Measurements from ENCODE around the gene DPYSL5. TPM values are rescaled to one million over a fixed set of nuclear protein-coding genes. Genes with fewer than 3 reads are reported as not detected.

Gene DPYSL5
- total RNA-seq, 1 donor from 2014 or later = 201 TPM

DNA sequence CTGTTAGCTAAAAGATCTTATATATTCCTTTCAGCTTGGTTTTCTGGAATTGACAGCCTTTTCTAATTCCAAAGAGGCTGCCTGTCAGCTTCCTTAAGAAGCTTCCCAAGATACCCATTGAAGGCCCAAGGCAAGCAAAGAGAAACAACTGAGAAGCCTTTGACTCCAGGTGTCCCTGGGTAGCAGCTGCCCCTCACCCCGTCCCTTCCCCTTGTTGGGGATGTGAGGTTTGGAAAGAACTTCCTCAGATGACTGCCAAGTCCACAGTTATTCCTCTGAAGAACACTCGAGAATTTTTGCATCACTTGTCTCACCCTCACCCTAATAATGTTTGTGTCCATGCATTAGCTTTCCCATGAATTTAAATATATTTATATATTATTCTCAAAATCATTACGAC, 135.8 kb downstream of the DPYSL5 start:
- Mint-ChIP-seq H3K9me3 (no peaks in the 10 kb centered on the region), H3K36me3 (ENCODE audit: low read depth) (no peaks in the 10 kb centered on the region), H3K4me3 (no peak overlapping the region), H3K27ac (ENCODE audit: unreplicated experiment) (no peak overlapping the region), H3K4me1 (peaks cover 17% of the 10 kb centered on the region), H3K27me3 (ENCODE audit: low read depth) (no peaks in the 10 kb centered on the region)
- TF ChIP-seq, protein P1, sequence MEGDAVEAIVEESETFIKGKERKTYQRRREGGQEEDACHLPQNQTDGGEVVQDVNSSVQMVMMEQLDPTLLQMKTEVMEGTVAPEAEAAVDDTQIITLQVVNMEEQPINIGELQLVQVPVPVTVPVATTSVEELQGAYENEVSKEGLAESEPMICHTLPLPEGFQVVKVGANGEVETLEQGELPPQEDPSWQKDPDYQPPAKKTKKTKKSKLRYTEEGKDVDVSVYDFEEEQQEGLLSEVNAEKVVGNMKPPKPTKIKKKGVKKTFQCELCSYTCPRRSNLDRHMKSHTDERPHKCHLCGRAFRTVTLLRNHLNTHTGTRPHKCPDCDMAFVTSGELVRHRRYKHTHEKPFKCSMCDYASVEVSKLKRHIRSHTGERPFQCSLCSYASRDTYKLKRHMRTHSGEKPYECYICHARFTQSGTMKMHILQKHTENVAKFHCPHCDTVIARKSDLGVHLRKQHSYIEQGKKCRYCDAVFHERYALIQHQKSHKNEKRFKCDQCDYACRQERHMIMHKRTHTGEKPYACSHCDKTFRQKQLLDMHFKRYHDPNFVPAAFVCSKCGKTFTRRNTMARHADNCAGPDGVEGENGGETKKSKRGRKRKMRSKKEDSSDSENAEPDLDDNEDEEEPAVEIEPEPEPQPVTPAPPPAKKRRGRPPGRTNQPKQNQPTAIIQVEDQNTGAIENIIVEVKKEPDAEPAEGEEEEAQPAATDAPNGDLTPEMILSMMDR (conservative IDR thresholded peaks at IDR 0.05) = no peak
- DNase-seq (ENCODE audit: low read depth, low spot score) = no peak

DNA sequence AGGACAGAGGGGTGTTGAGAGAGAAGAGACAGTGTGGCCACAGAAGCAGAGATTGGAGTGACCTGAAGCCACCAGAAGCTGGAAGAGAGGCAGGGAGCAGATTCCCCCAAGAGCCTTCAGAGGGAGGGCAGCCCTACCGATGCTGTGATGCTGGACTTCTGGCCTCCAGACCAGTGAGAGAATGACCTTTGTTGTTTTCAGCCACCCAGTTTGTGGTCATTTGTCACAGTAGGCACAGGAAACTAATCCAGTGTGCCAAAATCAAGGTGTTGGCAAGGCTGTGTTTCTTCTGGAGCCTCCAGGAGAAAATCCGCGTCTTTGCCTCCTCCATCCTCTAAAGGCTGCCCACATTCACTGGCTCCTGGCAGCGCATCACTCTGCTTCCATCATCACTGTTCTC, 137.9 kb downstream of the DPYSL5 start:
- TF ChIP-seq, protein P1 (conservative IDR thresholded peaks at IDR 0.05) = no peak
- Mint-ChIP-seq H3K9me3 (no peaks in the 10 kb centered on the region), H3K4me3 (no peak overlapping the region), H3K27me3 (ENCODE audit: low read depth) (no peaks in the 10 kb centered on the region), H3K4me1 (peaks cover 5% of the 10 kb centered on the region), H3K27ac (ENCODE audit: unreplicated experiment) (no peak overlapping the region), H3K36me3 (ENCODE audit: low read depth) (no peaks in the 10 kb centered on the region)
- DNase-seq (ENCODE audit: low read depth, low spot score) = no peak

DNA sequence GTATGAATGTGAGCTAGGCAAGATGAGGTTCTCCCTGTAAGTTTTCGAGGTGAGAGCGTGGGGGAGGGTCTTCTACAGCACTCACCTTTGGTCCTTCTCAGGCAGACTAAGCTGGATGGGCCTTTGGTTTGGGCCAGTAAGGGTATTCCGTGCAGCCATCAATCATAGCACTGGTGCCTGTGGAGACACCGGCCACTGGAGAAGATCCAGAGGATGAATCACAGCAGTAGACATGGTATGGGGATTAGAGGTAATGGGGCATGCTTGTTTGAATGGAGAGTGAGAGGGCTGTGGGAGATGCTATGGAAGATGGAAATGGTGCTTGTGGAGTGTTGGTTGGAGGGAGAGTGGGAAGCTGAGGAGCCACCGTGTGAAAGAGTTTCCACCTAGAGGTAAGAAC, 138.6 kb downstream of the DPYSL5 start:
- Mint-ChIP-seq H3K9me3 (no peaks in the 10 kb centered on the region), H3K27me3 (ENCODE audit: low read depth) (no peaks in the 10 kb centered on the region), H3K4me3 (no peak overlapping the region), H3K27ac (ENCODE audit: unreplicated experiment) (no peak overlapping the region), H3K4me1 (no peaks in the 10 kb centered on the region), H3K36me3 (ENCODE audit: low read depth) (no peaks in the 10 kb centered on the region)
- no peak for DNase-seq (ENCODE audit: low read depth, low spot score)
- TF ChIP-seq, protein P1 (conservative IDR thresholded peaks at IDR 0.05) = no peak

DNA sequence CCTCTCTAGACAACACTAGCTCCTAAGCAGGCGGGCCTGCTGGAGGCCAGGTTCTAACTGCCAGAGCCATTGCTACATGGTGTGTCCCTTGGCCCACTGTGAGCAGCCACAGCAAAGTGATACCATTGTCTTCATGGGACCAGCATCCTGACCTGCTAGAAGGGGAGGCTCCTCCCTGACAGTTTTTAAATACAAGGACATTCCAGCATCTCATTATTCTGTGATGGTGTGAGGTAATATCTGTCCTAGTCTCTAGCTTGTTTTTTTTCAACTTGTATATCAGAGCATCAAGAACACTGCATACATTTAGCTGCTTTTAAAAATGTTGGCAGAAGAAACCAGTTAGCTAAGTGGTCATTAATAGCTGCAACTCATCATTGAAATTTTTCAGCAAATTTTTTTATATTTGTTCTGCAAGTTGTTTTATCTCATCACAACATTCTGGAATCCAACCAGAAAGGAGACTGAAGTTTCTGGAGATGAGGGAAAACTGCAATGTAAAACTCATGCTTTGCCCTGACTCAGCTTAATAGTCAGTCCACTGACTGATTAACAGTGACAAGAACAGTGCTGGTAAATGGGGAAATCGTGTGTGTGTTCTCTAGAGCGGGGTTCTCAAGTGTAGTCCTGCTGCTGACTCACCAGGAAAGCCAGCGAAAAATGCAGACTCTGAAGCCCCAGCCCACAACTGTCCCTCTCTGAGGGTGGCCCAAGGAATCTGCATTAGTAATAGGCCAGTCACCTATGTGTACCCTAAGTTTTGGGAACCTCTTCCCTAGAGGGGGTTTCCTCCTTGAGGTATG, 140.3 kb downstream of the DPYSL5 start:
- no peak for DNase-seq (ENCODE audit: low read depth, low spot score)
- H3K36me3 Mint-ChIP-seq (ENCODE audit: low read depth) = no peaks in the 10 kb centered on the region
- H3K9me3 Mint-ChIP-seq = no peaks in the 10 kb centered on the region
- no peak overlapping the region for H3K4me3 Mint-ChIP-seq
- H3K27me3 Mint-ChIP-seq (ENCODE audit: low read depth) = no peaks in the 10 kb centered on the region
- H3K27ac Mint-ChIP-seq (ENCODE audit: unreplicated experiment) = no peak overlapping the region
- H3K4me1 Mint-ChIP-seq = no peaks in the 10 kb centered on the region
- TF ChIP-seq, protein P1 (conservative IDR thresholded peaks at IDR 0.05) = no peak

DNA sequence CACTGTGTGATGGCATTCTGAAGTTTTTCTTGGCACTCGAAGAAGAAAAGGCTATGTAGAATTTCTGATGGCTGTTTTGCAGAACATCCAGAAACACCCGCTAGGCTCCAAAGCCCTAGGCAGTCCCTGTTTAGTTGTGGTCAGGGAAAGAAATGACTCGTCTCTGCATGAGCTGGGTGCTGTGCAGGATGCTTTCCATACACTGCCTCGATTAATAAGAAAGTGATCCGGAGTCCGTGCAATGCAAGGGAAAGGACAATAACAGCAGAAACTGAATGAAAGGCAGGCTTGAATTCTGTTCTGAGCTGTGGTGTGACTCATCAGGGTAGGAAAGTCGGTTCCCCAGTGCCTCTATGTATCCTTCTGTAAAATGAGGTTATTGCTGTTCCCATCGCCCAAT, 141.2 kb downstream of the DPYSL5 start:
- Mint-ChIP-seq H3K27me3 (ENCODE audit: low read depth) (no peaks in the 10 kb centered on the region), H3K4me1 (no peaks in the 10 kb centered on the region), H3K27ac (ENCODE audit: unreplicated experiment) (no peak overlapping the region), H3K9me3 (no peaks in the 10 kb centered on the region), H3K36me3 (ENCODE audit: low read depth) (no peaks in the 10 kb centered on the region), H3K4me3 (no peak overlapping the region)
- no peak for DNase-seq (ENCODE audit: low read depth, low spot score)
- TF ChIP-seq, protein P1 (conservative IDR thresholded peaks at IDR 0.05) = no peak
